ENCODE measurements around the gene GAD1. TPM values are rescaled to one million over a fixed set of nuclear protein-coding genes. Genes with fewer than 3 reads are reported as not detected.

Gene GAD1
- total and polyA plus RNA-seq, 2 experiments from 2014 or later, result 0.49 to 2.6 TPM

GRCh38 chr2:170819680-170820664, 3.3 kb downstream of the GAD1 start:
- Histone ChIP-seq H3K27me3 (replicated peaks; ENCODE audit: insufficient read depth) (peaks cover 68% of the 10 kb centered on the region), H4K20me1 (ENCODE audit: insufficient read depth) (no peaks in the 10 kb centered on the region)

GRCh38 chr2:170820757-170821530, 4.3 kb downstream of the GAD1 start:
- Histone ChIP-seq H4K20me1 (ENCODE audit: insufficient read depth) (no peaks in the 10 kb centered on the region), H3F3A (ENCODE audit: insufficient read depth) (no peaks in the 10 kb centered on the region), H3K4me2 (ENCODE audit: unreplicated experiment) (no peak overlapping the region), H3K79me2 (ENCODE audit: insufficient read depth) (no peaks in the 10 kb centered on the region), H3K9ac (no peak overlapping the region), H2AFZ (no peak overlapping the region), H3K4me1 (ENCODE audit: insufficient read depth) (peaks cover 4% of the 10 kb centered on the region; the same call in 1 of the 2 replicates), H3K36me3 (ENCODE audit: low read depth) (no peaks in the 10 kb centered on the region), H3K27me3 (replicated peaks; ENCODE audit: insufficient read depth) (peaks cover 60% of the 10 kb centered on the region), H3K4me3 (no peak overlapping the region), H3K27ac (no peak overlapping the region), H3K9me2 (ENCODE audit: insufficient read depth) (no peaks in the 10 kb centered on the region), H3K9me3 (ENCODE audit: low read depth) (no peaks in the 10 kb centered on the region)
- TF ChIP-seq EZH2phosphoT487 (IDR thresholded peaks at IDR 0.05; ENCODE audit: insufficient read depth, low read depth) (no peak), EZH2 (IDR thresholded peaks at IDR 0.05; ENCODE audit: insufficient read depth, poor library complexity, severe bottlenecking) (no peak)
- in situ Hi-C loops (cut with MboI), result loop anchor here (25.0 kb wide), 1 partner anchor 409 kb away; no protein-coding TSS in a partner anchor
- WGBS, 2 experiments (ENCODE audit: low coverage in 1 of 2, low lambda C conversion rate in 2 of 2, missing lambda C conversion rate in 2 of 2), result 54 to 61% methylated on average over 18 of the region's 18 CpGs
- DNase-seq, result no peak

More at GRCh38 chr2:170819680-170820664, 3.3 kb downstream of the GAD1 start:
- TF ChIP-seq EZH2phosphoT487 (IDR thresholded peaks at IDR 0.05; ENCODE audit: insufficient read depth, low read depth) (no peak), EZH2 (IDR thresholded peaks at IDR 0.05; ENCODE audit: insufficient read depth, poor library complexity, severe bottlenecking) (no peak)
- DNase-seq, result no peak
- H2AFZ ChIP-seq, result no peak overlapping the region
- H3K4me1 ChIP-seq (ENCODE audit: insufficient read depth), result peaks cover 6% of the 10 kb centered on the region; the same call in 1 of the 2 replicates
- H3K36me3 ChIP-seq (ENCODE audit: low read depth), result no peaks in the 10 kb centered on the region
- H3K9ac ChIP-seq, result no peak overlapping the region
- H3K79me2 ChIP-seq (ENCODE audit: insufficient read depth), result no peaks in the 10 kb centered on the region
- in situ Hi-C loops (cut with MboI), result loop anchor here (25.0 kb wide), 1 partner anchor 408 kb away; no protein-coding TSS in a partner anchor
- no peak overlapping the region for H3K4me2 ChIP-seq (ENCODE audit: unreplicated experiment)
- H3F3A ChIP-seq (ENCODE audit: insufficient read depth), result no peaks in the 10 kb centered on the region
- no peak overlapping the region for H3K27ac ChIP-seq
- H3K4me3 ChIP-seq, result no peak overlapping the region
- H3K9me3 ChIP-seq (ENCODE audit: low read depth), result no peaks in the 10 kb centered on the region
- WGBS, 2 experiments (ENCODE audit: low coverage in 1 of 2, low lambda C conversion rate in 2 of 2, missing lambda C conversion rate in 2 of 2), result 90 to 93% methylated on average over 32 to 45 of the region's 45 CpGs
- no peaks in the 10 kb centered on the region for H3K9me2 ChIP-seq (ENCODE audit: insufficient read depth)

DNA sequence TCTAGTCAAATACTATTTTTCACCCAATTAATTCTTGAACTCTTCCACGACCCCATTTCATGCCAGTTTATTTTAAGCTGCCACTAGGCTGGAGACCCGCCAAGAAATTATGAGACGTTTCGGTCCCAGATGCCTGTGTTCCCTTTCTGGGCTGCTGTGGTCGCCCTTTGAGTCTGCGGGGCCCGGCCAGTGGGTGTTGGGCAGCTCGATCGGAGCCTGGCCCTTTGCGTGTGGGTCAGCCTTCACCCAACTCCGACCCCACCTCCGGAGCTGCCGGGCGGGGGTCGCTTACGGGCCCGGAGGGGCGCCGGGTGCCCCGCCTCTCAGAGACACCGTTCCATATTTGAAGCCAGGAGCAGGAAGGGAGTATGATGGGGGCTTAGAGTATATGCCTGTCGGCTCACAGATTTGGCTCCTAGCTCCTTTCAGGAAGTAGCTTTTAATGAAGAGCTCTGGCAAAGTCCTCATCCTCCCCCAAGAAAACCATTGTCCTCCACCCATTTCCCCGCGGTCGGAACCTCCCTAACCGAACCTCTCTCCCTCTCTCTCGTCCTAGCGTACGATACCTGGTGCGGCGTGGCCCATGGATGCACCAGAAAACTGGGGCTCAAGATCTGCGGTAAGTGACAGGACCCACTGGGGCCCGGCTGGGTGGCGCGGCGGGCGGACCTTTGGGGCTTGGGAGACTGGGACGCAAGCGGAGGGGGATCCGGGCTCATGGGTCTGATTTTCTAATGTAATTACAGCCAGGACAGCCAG, 5.0 kb downstream of the GAD1 start:
- 17 to 18% methylated on average over 36 of the region's 40 CpGs for WGBS, 2 experiments (ENCODE audit: low coverage in 1 of 2, low lambda C conversion rate in 2 of 2, missing lambda C conversion rate in 2 of 2)
- no peak for DNase-seq
- peaks cover 58% of the 10 kb centered on the region for H3K27me3 ChIP-seq (replicated peaks; ENCODE audit: insufficient read depth)
- in situ Hi-C loops (cut with MboI), result loop anchor here (25.0 kb wide), 1 partner anchor 409 kb away; no protein-coding TSS in a partner anchor
- no peak overlapping the region for H3K4me2 ChIP-seq (ENCODE audit: unreplicated experiment)
- no peaks in the 10 kb centered on the region; the same call in 1 of the 2 replicates for H3K4me1 ChIP-seq (ENCODE audit: insufficient read depth)
- H2AFZ ChIP-seq, result no peak overlapping the region
- H3K9ac ChIP-seq, result no peak overlapping the region
- H3K27ac ChIP-seq, result no peak overlapping the region
- no peaks in the 10 kb centered on the region for H3K36me3 ChIP-seq (ENCODE audit: low read depth)
- H3F3A ChIP-seq (ENCODE audit: insufficient read depth), result no peaks in the 10 kb centered on the region
- no peak overlapping the region for H3K4me3 ChIP-seq
- TF ChIP-seq EZH2phosphoT487 (IDR thresholded peaks at IDR 0.05; ENCODE audit: insufficient read depth, low read depth) (no peak), EZH2 (IDR thresholded peaks at IDR 0.05; ENCODE audit: insufficient read depth, poor library complexity, severe bottlenecking) (no peak)
- H4K20me1 ChIP-seq (ENCODE audit: insufficient read depth), result no peaks in the 10 kb centered on the region
- no peaks in the 10 kb centered on the region for H3K9me2 ChIP-seq (ENCODE audit: insufficient read depth)
- H3K9me3 ChIP-seq (ENCODE audit: low read depth), result no peaks in the 10 kb centered on the region
- H3K79me2 ChIP-seq (ENCODE audit: insufficient read depth), result no peaks in the 10 kb centered on the region
